ENCODE data around the gene IGHMBP2. TPM values are rescaled to one million over a fixed set of nuclear protein-coding genes. Genes with fewer than 3 reads are reported as not detected.

IGHMBP2 gene
- total RNA-seq, 1 donor from 2014 or later, result 8.7 TPM

- TF ChIP-seq, protein P1, sequence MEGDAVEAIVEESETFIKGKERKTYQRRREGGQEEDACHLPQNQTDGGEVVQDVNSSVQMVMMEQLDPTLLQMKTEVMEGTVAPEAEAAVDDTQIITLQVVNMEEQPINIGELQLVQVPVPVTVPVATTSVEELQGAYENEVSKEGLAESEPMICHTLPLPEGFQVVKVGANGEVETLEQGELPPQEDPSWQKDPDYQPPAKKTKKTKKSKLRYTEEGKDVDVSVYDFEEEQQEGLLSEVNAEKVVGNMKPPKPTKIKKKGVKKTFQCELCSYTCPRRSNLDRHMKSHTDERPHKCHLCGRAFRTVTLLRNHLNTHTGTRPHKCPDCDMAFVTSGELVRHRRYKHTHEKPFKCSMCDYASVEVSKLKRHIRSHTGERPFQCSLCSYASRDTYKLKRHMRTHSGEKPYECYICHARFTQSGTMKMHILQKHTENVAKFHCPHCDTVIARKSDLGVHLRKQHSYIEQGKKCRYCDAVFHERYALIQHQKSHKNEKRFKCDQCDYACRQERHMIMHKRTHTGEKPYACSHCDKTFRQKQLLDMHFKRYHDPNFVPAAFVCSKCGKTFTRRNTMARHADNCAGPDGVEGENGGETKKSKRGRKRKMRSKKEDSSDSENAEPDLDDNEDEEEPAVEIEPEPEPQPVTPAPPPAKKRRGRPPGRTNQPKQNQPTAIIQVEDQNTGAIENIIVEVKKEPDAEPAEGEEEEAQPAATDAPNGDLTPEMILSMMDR (IDR thresholded peaks at IDR 0.05; ENCODE audit: insufficient read depth, low read length, severe bottlenecking), result no peak
- Histone ChIP-seq H3K27me3 (ENCODE audit: control insufficient read depth, insufficient read depth, low read length) (peaks cover 1% of the 10 kb centered on the region), H3K4me3 (ENCODE audit: low read depth, low read length) (no peak overlapping the region), H3K36me3 (ENCODE audit: control insufficient read depth, insufficient read depth, low read length) (no peaks in the 10 kb centered on the region)
- DNase-seq (ENCODE audit: low read depth) (no peak), FAIRE-seq (no peak)
Measured at GRCh38 chr11:68947151-68947550, 43.5 kb downstream of the IGHMBP2 start.

DNA sequence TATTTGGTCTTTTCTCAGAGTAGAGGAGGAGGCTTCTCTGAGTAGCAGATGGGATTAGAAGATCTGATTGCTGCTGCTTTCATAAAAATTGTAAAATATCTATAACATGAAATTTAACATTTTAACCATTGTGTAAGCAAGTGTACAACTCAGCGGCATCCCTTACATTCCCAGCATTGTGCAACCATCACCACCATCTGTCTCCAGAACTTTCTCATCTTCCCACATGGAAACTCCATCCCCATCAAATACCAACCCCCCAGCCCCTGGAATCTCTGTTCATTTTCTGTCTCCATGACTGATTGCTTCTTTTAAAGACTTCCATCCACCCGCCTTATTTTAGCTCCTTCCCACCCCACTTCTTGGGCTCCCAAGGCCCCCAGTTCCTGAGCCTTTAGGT, 44.8 kb downstream of the IGHMBP2 start:
- Histone ChIP-seq H3K27me3 (ENCODE audit: control insufficient read depth, insufficient read depth, low read length) (peaks cover 1% of the 10 kb centered on the region), H3K36me3 (ENCODE audit: control insufficient read depth, insufficient read depth, low read length) (no peaks in the 10 kb centered on the region), H3K4me3 (ENCODE audit: low read depth, low read length) (no peak overlapping the region)
- TF ChIP-seq, protein P1 (IDR thresholded peaks at IDR 0.05; ENCODE audit: insufficient read depth, low read length, severe bottlenecking), result no peak
- DNase-seq (ENCODE audit: low read depth) (no peak), FAIRE-seq (no peak)

- no peak for FAIRE-seq
- TF ChIP-seq, protein P1 (IDR thresholded peaks at IDR 0.05; ENCODE audit: insufficient read depth, low read length, severe bottlenecking), result no peak
- peaks cover 1% of the 10 kb centered on the region for H3K27me3 ChIP-seq (ENCODE audit: control insufficient read depth, insufficient read depth, low read length)
- no peak overlapping the region for H3K4me3 ChIP-seq (ENCODE audit: low read depth, low read length)
- no peaks in the 10 kb centered on the region for H3K36me3 ChIP-seq (ENCODE audit: control insufficient read depth, insufficient read depth, low read length)
- no peak for DNase-seq (ENCODE audit: low read depth)
Measured at GRCh38 chr11:68948935-68949334, 45.2 kb downstream of the IGHMBP2 start.

- FAIRE-seq (no peak), DNase-seq (ENCODE audit: low read depth) (peak; percentile 6)
- Histone ChIP-seq H3K4me3 (ENCODE audit: low read depth, low read length) (no peak overlapping the region), H3K36me3 (ENCODE audit: control insufficient read depth, insufficient read depth, low read length) (no peaks in the 10 kb centered on the region), H3K27me3 (ENCODE audit: control insufficient read depth, insufficient read depth, low read length) (peaks cover 1% of the 10 kb centered on the region)
- TF ChIP-seq, protein P1 (IDR thresholded peaks at IDR 0.05; ENCODE audit: insufficient read depth, low read length, severe bottlenecking), result peak; percentile 47
Measured at GRCh38 chr11:68950270-68950669, 46.6 kb downstream of the IGHMBP2 start.

DNA sequence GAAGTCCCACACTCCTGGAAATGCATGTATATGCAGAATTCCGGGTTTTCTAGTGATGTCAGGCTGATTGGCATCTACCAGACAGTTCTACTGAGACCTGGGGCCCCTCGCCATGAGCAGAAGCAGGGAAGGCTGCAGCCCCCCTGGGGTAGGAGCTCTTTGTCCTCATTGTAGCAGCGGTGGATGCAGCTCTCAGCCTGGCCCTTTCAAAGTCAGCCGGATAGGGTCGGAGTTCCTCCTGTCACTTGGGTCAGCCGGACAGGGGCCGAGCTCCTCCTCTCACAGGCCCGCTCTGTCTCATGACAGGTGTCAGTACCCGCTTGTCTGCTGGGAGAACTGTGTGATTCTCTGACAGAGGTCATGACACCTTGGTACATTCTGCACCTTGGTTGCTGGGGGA, 47.1 kb downstream of the IGHMBP2 start:
- Histone ChIP-seq H3K4me3 (ENCODE audit: low read depth, low read length) (no peak overlapping the region), H3K36me3 (ENCODE audit: control insufficient read depth, insufficient read depth, low read length) (no peaks in the 10 kb centered on the region), H3K27me3 (ENCODE audit: control insufficient read depth, insufficient read depth, low read length) (peaks cover 1% of the 10 kb centered on the region)
- FAIRE-seq (no peak), DNase-seq (ENCODE audit: low read depth) (no peak)
- TF ChIP-seq, protein P1 (IDR thresholded peaks at IDR 0.05; ENCODE audit: insufficient read depth, low read length, severe bottlenecking), result no peak

DNA sequence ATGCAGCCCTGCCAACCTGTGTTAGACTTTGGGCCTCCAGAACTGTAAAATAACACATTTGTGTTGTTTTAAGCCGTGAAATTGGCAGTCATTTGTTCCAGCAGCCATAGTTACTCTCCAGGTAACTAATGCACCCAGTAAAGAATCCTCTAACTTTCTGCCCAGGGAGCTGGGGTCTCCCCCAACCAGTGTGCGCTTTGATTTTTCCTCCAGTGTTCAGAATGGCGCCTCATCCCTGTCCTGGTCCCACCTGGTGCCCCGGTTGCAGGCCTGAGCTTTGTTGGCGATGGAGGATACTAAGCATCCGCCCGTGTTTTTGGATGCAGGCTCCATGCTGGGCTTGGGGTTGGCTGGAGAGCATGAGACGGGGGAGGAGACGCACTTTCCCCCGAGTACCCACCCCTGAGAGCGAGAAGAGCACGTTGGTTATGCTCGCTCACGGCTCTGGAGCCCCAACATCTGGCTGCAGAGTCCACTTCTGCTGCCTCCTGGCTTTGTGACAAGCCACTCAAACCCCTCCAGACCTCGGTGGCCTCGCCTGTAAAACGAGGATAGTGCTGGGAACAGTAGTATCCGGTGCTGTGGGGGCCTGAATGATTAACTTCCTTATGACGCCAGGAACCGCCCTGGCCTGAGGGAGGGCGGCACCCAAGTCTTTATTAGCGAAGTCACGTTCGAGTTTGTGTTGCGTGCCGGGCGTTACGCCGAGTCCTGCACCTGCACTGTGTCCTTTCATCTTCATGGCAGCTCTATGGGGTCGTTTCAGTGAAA, 51.3 kb downstream of the IGHMBP2 start:
- Histone ChIP-seq H3K4me3 (ENCODE audit: low read depth, low read length) (no peak overlapping the region), H3K27me3 (ENCODE audit: control insufficient read depth, insufficient read depth, low read length) (no peaks in the 10 kb centered on the region), H3K36me3 (ENCODE audit: control insufficient read depth, insufficient read depth, low read length) (no peaks in the 10 kb centered on the region)
- TF ChIP-seq, protein P1 (IDR thresholded peaks at IDR 0.05; ENCODE audit: insufficient read depth, low read length, severe bottlenecking), result no peak
- peak; percentile 10 for DNase-seq (ENCODE audit: low read depth)
- FAIRE-seq, result peak; percentile 52

All from bronchial epithelial cell (primary cell).